Fibroblast of lung (primary cell): ENCODE results near the gene JPH3.

Experiments
- CTCF ChIP-seq, 2 donors: IDR thresholded peaks in 1 of 2; conservative IDR thresholded peaks in 1 of 2; 1 replicate in 1 of 2; 2 replicates in 1 of 2; pipeline ENCODE4 v1.5.1; 2011 to 2012; ENCODE audit warnings: low read length in 2 of 2, control low read depth in 1 of 2, inconsistent platforms in 1 of 2, low read depth in 1 of 2, mild to moderate bottlenecking in 1 of 2
- EZH2 ChIP-seq: IDR thresholded peaks from 2 replicates; pipeline ENCODE4 v1.5.1; 2012; ENCODE audit warnings: low read length, control low read depth, mild to moderate bottlenecking; ENCODE audit errors: missing control alignments

DNA sequence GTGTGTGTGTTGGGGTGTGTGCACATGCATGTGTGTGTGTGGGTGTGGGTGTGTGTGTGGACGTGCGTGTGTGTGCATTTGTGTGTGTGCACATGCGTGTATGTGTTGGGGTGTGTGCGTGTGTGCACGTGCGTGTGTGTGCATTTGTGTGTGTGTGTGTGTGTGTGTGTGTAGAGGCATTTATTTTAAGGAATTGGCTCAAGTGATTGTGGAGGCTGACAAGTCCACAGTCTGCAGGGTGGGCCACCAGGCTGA lies 37.9 kb upstream of the JPH3 start:
- no peak for TF ChIP-seq EZH2
- no peak for TF ChIP-seq CTCF (conservative IDR thresholded peaks at IDR 0.05 in 1 of 2, IDR thresholded peaks at IDR 0.05 in 1 of 2; ENCODE audit: low read depth in 1 of 2, low read length in 2 of 2)
